Stomach (tissue), 9 donors: Measurements from ENCODE around the gene NCBP2L. TPM values are rescaled to one million over a fixed set of nuclear protein-coding genes. Genes with fewer than 3 reads are reported as not detected.

ENCODE experiments used
- DNase-seq, 2 donors: peaks; one replicate each; pipeline versions ENCODE4 v3.0.0 to v3.0.0-alpha.2; 2013 to 2019
- H3K27ac ChIP-seq, 5 donors: fragments of 200-600 bp in 4 of 5; sonication (generic) in 4 of 5; one replicate each; pipeline ENCODE4 v1.5.1; 2013 to 2019; ENCODE audit warnings: mild to moderate bottlenecking in 1 of 5, moderate library complexity in 1 of 5
- H3K27me3 ChIP-seq, 3 donors: fragments of 200-600 bp; sonication (generic); one replicate each; pipeline ENCODE4 v1.5.1; 2017 to 2019; ENCODE audit warnings: mixed run types in 1 of 3
- H3K36me3 ChIP-seq, 4 donors: fragments of 200-600 bp; sonication (generic); 1 replicate in 3 of 4; 2 replicates in 1 of 4; pipeline ENCODE4 v1.5.1; 2016 to 2019
- H3K4me1 ChIP-seq, 4 donors: fragments of 200-600 bp; sonication (generic); one replicate each; pipeline ENCODE4 v1.5.1; 2016 to 2019
- H3K4me3 ChIP-seq, 4 donors: fragments of 200-600 bp; sonication (generic) in 3 of 4; one replicate each; pipeline ENCODE4 v1.5.1; 2016 to 2019; ENCODE audit warnings: mild to moderate bottlenecking in 1 of 4
- H3K9me3 ChIP-seq, 4 donors: fragments of 200-600 bp; sonication (generic); one replicate each; pipeline ENCODE4 v1.5.1; 2016 to 2019
- EP300 ChIP-seq: sonication (generic); formaldehyde crosslinking; IDR thresholded peaks from one replicate; pipeline ENCODE4 v1.6.1; 2017; ENCODE audit warnings: antibody characterized with exemption
- POLR2A ChIP-seq, 4 donors: fragments of 450-650 bp; IDR thresholded peaks; one replicate each; pipeline ENCODE4 v1.6.1; 2016; ENCODE audit warnings: antibody characterized with exemption in 4 of 4, control low read depth in 2 of 4, mild to moderate bottlenecking in 1 of 4, moderate library complexity in 1 of 4
- POLR2AphosphoS5 ChIP-seq, 3 donors: sonication (generic); formaldehyde crosslinking; IDR thresholded peaks; one replicate each; pipeline ENCODE4 v1.6.1; 2016; ENCODE audit warnings: antibody characterized with exemption in 3 of 3
- WGBS, 5 donors: extraction: QIAGEN DNeasy Blood & Tissue Kit in 3 of 5; methylation state at CpG; one replicate each; pipeline versions ENCODE4 v1.1.5 to v1.1.7; 2013 to 2018; 5-methylcytosine and 5-hydroxymethylcytosine counted together
- intact Hi-C: fragments of 100-400 bp; cut with DNase I; formaldehyde crosslinking; loops from one replicate; pipeline ENCODE4 v1.15.1; 2023; ENCODE audit warnings: low total_unique reads
- polyA plus RNA-seq, 3 donors: library from polyadenylated mRNA; stranded (reverse); fragments of 200-250 nt; gene quantifications; one replicate each; pipeline ENCODE4 v1.2.3, GENCODE V29; 2013
- total RNA-seq, 5 donors: library from RNA; depleted of rRNA; stranded (reverse); fragments of >200 nt; gene quantifications; one replicate each; pipeline versions ENCODE4 v1.1.0 to v1.2.3, GENCODE V29; 2014 to 2016
- TF ChIP-seq, protein P1 (sequence below), 7 experiments: fragments of 450-650 bp in 4 of 7; fragments of 200-600 bp in 3 of 7; sonication (generic) in 3 of 7; IDR thresholded peaks; one replicate each; pipeline ENCODE4 v1.5.1; 2016 to 2019; ENCODE audit warnings: antibody characterized with exemption in 7 of 7, control low read depth in 2 of 7, mild to moderate bottlenecking in 1 of 7
- donor health status: healthy with polysubstance abuse.
- donor health status: Bipolar disorder and iron deficiency.
- donor health status: healthy.

The NCBP2L gene
- total and polyA plus RNA-seq, 8 donors, result 0.13 to 0.44 TPM; not detected in 6

DNA sequence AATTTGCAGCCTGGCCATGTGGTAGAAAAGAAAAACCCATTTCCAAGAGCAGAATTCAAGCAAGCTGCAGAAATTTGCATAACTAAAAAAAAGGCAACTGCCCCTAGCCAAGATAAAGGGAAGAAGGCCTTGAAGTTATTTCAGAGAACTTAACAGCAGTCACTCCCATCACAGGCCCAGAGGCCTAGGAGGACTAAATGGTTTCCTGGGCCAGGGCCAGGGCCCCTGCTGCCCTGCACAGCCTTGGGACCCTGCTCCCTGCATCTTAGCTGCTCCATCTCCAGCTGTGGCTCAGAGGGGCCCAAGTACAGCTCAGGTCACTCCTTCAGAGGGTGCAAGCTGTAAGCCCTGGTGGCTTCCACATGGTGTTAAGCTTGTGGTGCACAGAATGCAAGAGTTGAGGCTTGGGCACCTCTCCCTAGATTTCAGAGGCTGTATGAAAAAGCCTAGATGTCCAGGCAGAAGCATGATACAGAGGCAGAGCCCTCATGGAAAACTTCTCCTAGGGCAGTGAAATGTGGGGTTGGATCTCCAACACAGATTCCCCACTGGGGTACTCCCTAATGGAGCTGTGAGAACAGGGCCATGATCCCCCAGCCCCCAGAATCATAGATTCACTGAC is 41.5 kb downstream of the NCBP2L start:
- Histone ChIP-seq H3K4me1 (no peaks in the 10 kb centered on the region), H3K4me3 (no peak overlapping the region), H3K27ac (no peak overlapping the region), H3K9me3 (peaks cover 3 to 26% (median 16%) of the 10 kb centered on the region in 4 donors), H3K27me3 (peaks cover 0 to 6% (median 0%) of the 10 kb centered on the region in 3 donors), H3K36me3 (no peaks in the 10 kb centered on the region)
- intact Hi-C loops, result no loop called here
- no peak for DNase-seq
- TF ChIP-seq EP300 (no peak), POLR2A (IDR thresholded peaks at IDR 0.05) (no peak), POLR2AphosphoS5 (IDR thresholded peaks at IDR 0.05) (no peak)
- TF ChIP-seq, protein P1, sequence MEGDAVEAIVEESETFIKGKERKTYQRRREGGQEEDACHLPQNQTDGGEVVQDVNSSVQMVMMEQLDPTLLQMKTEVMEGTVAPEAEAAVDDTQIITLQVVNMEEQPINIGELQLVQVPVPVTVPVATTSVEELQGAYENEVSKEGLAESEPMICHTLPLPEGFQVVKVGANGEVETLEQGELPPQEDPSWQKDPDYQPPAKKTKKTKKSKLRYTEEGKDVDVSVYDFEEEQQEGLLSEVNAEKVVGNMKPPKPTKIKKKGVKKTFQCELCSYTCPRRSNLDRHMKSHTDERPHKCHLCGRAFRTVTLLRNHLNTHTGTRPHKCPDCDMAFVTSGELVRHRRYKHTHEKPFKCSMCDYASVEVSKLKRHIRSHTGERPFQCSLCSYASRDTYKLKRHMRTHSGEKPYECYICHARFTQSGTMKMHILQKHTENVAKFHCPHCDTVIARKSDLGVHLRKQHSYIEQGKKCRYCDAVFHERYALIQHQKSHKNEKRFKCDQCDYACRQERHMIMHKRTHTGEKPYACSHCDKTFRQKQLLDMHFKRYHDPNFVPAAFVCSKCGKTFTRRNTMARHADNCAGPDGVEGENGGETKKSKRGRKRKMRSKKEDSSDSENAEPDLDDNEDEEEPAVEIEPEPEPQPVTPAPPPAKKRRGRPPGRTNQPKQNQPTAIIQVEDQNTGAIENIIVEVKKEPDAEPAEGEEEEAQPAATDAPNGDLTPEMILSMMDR (IDR thresholded peaks at IDR 0.05), result no peak

DNA sequence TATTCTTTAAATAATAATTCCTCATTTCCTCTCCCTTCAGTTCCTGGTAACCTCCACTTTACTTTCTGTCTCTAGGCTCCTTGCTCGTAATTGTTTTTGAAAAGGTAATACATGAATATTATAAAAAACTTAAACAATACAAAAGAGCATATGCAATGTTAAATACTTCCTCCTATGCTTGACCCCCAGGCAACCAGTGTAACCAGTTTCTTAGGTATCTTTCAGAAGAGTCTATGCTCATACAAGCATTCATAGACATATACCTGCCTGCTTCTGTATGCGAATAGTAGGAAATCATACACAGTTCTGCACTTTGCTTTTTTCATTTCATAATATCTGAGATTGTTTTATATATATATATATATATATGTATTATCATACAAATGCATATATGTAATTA is 45.5 kb downstream of the NCBP2L start:
- H3K27ac ChIP-seq, result no peak overlapping the region
- 81 to 94% (median 91%) methylated on average over 2 of the region's 2 CpGs for WGBS, 5 donors

DNA sequence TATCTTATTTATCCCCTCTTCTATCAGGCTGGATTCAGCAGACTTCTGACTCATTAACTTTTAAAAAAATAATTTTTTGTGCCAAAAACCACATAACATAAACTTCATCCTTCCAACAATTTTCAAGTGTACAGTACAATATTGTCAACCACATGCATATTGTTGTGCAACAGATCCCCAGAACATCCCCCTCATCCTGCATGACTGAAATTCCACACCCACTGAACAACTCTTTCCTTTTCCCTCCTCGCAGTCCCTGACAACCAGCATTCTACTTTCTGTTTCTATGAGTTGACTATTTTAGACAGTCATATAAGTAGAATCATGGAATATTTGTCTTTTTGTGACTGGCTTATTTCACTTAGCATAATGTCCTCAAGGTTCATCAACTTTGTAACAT is 45.9 kb downstream of the NCBP2L start:
- peaks cover 0 to 6% (median 0%) of the 10 kb centered on the region in 3 donors for H3K27me3 ChIP-seq
- H3K4me3 ChIP-seq, result no peak overlapping the region
- 32 to 47% (median 40%) methylated on average over 1 of the region's 1 CpG for WGBS, 5 donors
- H3K9me3 ChIP-seq, result peaks cover 3 to 17% (median 12%) of the 10 kb centered on the region in 4 donors
- TF ChIP-seq POLR2AphosphoS5 (IDR thresholded peaks at IDR 0.05) (no peak), EP300 (no peak), POLR2A (IDR thresholded peaks at IDR 0.05) (no peak)
- TF ChIP-seq, protein P1 (IDR thresholded peaks at IDR 0.05), result no peak
- intact Hi-C loops, result no loop called here
- no peaks in the 10 kb centered on the region for H3K36me3 ChIP-seq
- DNase-seq, result peak in 1 of 2 donors; percentile 42
- peaks cover 0 to 18% (median 5%) of the 10 kb centered on the region in 4 donors for H3K4me1 ChIP-seq
- no peak overlapping the region for H3K27ac ChIP-seq

More for the DNA sequence above, 45.5 kb downstream of the NCBP2L start:
- Histone ChIP-seq H3K4me1 (peaks cover 0 to 18% (median 5%) of the 10 kb centered on the region in 4 donors), H3K9me3 (peaks cover 3 to 20% (median 15%) of the 10 kb centered on the region in 4 donors), H3K36me3 (no peaks in the 10 kb centered on the region), H3K4me3 (no peak overlapping the region), H3K27me3 (peaks cover 0 to 6% (median 0%) of the 10 kb centered on the region in 3 donors)
- TF ChIP-seq, protein P1 (IDR thresholded peaks at IDR 0.05), result no peak
- TF ChIP-seq POLR2A (IDR thresholded peaks at IDR 0.05) (no peak), POLR2AphosphoS5 (IDR thresholded peaks at IDR 0.05) (no peak), EP300 (no peak)
- DNase-seq, result no peak
- intact Hi-C loops, result no loop called here

DNA sequence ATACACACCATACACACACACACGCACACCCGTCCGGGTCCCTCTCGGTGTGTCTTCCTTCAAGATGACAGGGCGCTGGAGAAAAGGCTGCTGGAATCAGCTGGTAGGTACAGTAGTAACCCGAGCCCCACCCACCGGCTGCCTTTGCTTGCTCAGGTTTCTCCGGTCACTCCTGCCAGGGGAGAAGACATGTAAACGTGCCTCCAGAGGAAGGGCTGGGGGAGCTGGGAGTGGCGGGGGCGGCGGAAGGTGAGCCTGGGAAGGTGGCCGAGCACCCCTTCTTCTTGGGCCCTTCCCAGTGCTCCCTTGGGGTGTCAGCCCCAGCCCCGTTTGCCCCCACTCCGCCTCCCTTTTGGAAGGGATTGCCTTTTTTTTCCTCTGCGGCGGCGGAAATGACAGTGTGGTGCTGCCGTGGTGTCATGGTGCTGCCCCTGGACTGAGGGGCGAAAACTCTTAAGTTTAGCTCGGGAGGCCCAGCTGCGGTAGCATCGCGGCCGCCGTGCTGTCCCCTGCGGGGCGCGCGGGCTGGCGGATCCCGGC is 48.2 kb downstream of the NCBP2L start, which contains the start of gene MID2:
Gene MID2, plus strand, starts transcription at position 169 of the 540 bp plus-strand sequence. CDS start 561 bp downstream, outside the sequence.
- WGBS, 5 donors, result 0 to 46% (median 8%) methylated on average over 5 to 32 of the region's 32 CpGs
- peak within 1 kb of the TSS; percentile 83 to 93 (median 92) for H3K27ac ChIP-seq

More for the DNA sequence above, 48.2 kb downstream of the NCBP2L start, which contains the start of gene MID2:
- H3K9me3 ChIP-seq, result no peaks in the 10 kb centered on the region
- peak within 1 kb of the TSS; percentile 51 to 56 (median 52) for H3K4me3 ChIP-seq
- no peaks in the 10 kb centered on the region for H3K36me3 ChIP-seq
- intact Hi-C loops, result no loop called here
- TF ChIP-seq POLR2AphosphoS5 (IDR thresholded peaks at IDR 0.05), result peak in 1 of 3 donors; percentile 29
- no peak for TF ChIP-seq POLR2A (IDR thresholded peaks at IDR 0.05)
- TF ChIP-seq EP300, result no peak
- H3K4me1 ChIP-seq, result peaks cover 0 to 18% (median 5%) of the 10 kb centered on the region in 4 donors
- H3K27me3 ChIP-seq, result no peaks in the 10 kb centered on the region
- DNase-seq, result peak; percentile 67 to 82
